ENCODE results near the gene PSME4. TPM values are rescaled to one million over a fixed set of nuclear protein-coding genes. Genes with fewer than 3 reads are reported as not detected.

Gene PSME4
- 79.6 and 81.6 TPM in 2 replicates for total RNA-seq

- no peak for TF ChIP-seq CTCF (IDR thresholded peaks at IDR 0.05; ENCODE audit: insufficient read depth, low read depth, low read length)
- peak within 1 kb of the TSS; percentile 97 for H3K4me3 ChIP-seq (ENCODE audit: low read depth, low read length)
- peak; percentile 92 for DNase-seq (ENCODE audit: low read depth)
These were observed at the start of gene PSME4 for GRCh38 chr2:53970724-53971602. TSS of gene PSME4 (minus strand) at chr2:53970993. CDS start at chr2:53970784, 209 bp downstream.

- peak; percentile 91 for DNase-seq (ENCODE audit: low read depth)
- no peak overlapping the region for H3K4me3 ChIP-seq (ENCODE audit: low read depth, low read length)
- no peak for TF ChIP-seq CTCF (IDR thresholded peaks at IDR 0.05; ENCODE audit: insufficient read depth, low read depth, low read length)
These were observed 45.3 kb upstream of the PSME4 start for GRCh38 chr2:54015798-54016699.

GRCh38 chr2:54013996-54014395 lies 43.2 kb upstream of the PSME4 start:
- TF ChIP-seq CTCF (IDR thresholded peaks at IDR 0.05; ENCODE audit: insufficient read depth, low read depth, low read length), result no peak
- no peak overlapping the region for H3K4me3 ChIP-seq (ENCODE audit: low read depth, low read length)
- no peak for DNase-seq (ENCODE audit: low read depth)

- TF ChIP-seq CTCF (IDR thresholded peaks at IDR 0.05; ENCODE audit: insufficient read depth, low read depth, low read length), result no peak
- H3K4me3 ChIP-seq (ENCODE audit: low read depth, low read length), result no peak overlapping the region
- peak; percentile 23 for DNase-seq (ENCODE audit: low read depth)
These were observed 41.8 kb upstream of the PSME4 start for GRCh38 chr2:54012538-54013141.

- no peak for TF ChIP-seq CTCF (IDR thresholded peaks at IDR 0.05; ENCODE audit: insufficient read depth, low read depth, low read length)
- no peak for DNase-seq (ENCODE audit: low read depth)
- H3K4me3 ChIP-seq (ENCODE audit: low read depth, low read length), result no peak overlapping the region
These were observed 38.8 kb upstream of the PSME4 start for GRCh38 chr2:54009549-54009948.

GRCh38 chr2:54008439-54008838 lies 37.6 kb upstream of the PSME4 start:
- no peak for DNase-seq (ENCODE audit: low read depth)
- H3K4me3 ChIP-seq (ENCODE audit: low read depth, low read length), result no peak overlapping the region
- TF ChIP-seq CTCF (IDR thresholded peaks at IDR 0.05; ENCODE audit: insufficient read depth, low read depth, low read length), result no peak
